Neural cell (in vitro differentiated cells): ENCODE measurements around the gene CADM1. TPM values are rescaled to one million over a fixed set of nuclear protein-coding genes. Genes with fewer than 3 reads are reported as not detected.

Source experiments
- H2AFZ ChIP-seq: fragments of 200-600, 300-800 bp; sonication (generic), shearing (Covaris generic); 2 replicates; pipeline ENCODE4 v1.6.0; 2014; ENCODE audit warnings: low read depth, mild to moderate bottlenecking, antibody characterized with exemption, low read length, moderate library complexity
- H3F3A ChIP-seq: fragments of 200-600 bp; shearing (Covaris generic); 2 replicates; pipeline ENCODE4 v1.6.1; 2016; ENCODE audit warnings: mild to moderate bottlenecking, moderate library complexity, mixed read lengths, antibody characterized with exemption, low read length; ENCODE audit not compliant: insufficient read depth, poor library complexity, severe bottlenecking
- H3K27ac ChIP-seq: fragments of 200-600, 300-800 bp; sonication (generic), shearing (Covaris generic); 2 replicates; pipeline ENCODE4 v1.5.1; 2014; ENCODE audit warnings: mild to moderate bottlenecking, low read length, moderate library complexity
- H3K27me3 ChIP-seq: fragments of 300-800, 200-600 bp; sonication (generic), shearing (Covaris generic); 2 replicates; pipeline ENCODE4 v1.6.0; 2014; ENCODE audit warnings: mild to moderate bottlenecking, low read depth, low read length, moderate library complexity; ENCODE audit not compliant: insufficient read depth
- H3K36me3 ChIP-seq: fragments of 300-800, 200-600 bp; sonication (generic), shearing (Covaris generic); 2 replicates; pipeline ENCODE4 v1.5.1; 2014; ENCODE audit warnings: mild to moderate bottlenecking, antibody characterized with exemption, low read length, moderate library complexity; ENCODE audit not compliant: insufficient read depth
- H3K4me2 ChIP-seq: fragments of 300-800, 200-600 bp; sonication (generic), shearing (Covaris generic); 2 replicates; pipeline ENCODE4 v1.6.0; 2014; ENCODE audit warnings: mild to moderate bottlenecking, low read length
- H3K4me3 ChIP-seq: fragments of 300-800, 200-600 bp; sonication (generic), shearing (Covaris generic); 2 replicates; pipeline ENCODE4 v1.5.1; 2014; ENCODE audit warnings: mild to moderate bottlenecking, low read length, moderate library complexity
- H3K79me2 ChIP-seq: fragments of 200-600 bp; shearing (Covaris generic); replicated peaks from 2 replicates; pipeline ENCODE4 v1.6.0; 2014; ENCODE audit warnings: mild to moderate bottlenecking, low read length, moderate library complexity; ENCODE audit not compliant: insufficient read depth
- H3K9ac ChIP-seq: fragments of 300-800, 200-600 bp; sonication (generic), shearing (Covaris generic); 2 replicates; pipeline ENCODE4 v1.6.1; 2016; ENCODE audit warnings: mild to moderate bottlenecking, low read length, mixed read lengths
- H3K9me2 ChIP-seq: fragments of 200-600 bp; shearing (Covaris generic); 2 replicates; pipeline ENCODE4 v1.6.1; 2016; ENCODE audit warnings: mild to moderate bottlenecking, low read length, mixed read lengths; ENCODE audit not compliant: insufficient read depth
- H3K9me3 ChIP-seq: fragments of 200-600, 300-800 bp; sonication (generic), shearing (Covaris generic); 2 replicates; pipeline ENCODE4 v1.6.1; 2016; ENCODE audit warnings: mild to moderate bottlenecking, mixed run types, low read length, moderate library complexity, mixed read lengths
- H4K20me1 ChIP-seq: fragments of 200-600 bp; shearing (Covaris generic); 2 replicates; pipeline ENCODE4 v1.6.1; 2016; ENCODE audit warnings: mild to moderate bottlenecking, mixed run types; ENCODE audit not compliant: insufficient read depth
- CTCF ChIP-seq: fragments of 450-650 bp; IDR thresholded peaks from 2 replicates; pipeline ENCODE4 v1.5.1; 2014; ENCODE audit warnings: antibody characterized with exemption, mild to moderate bottlenecking, moderate library complexity; ENCODE audit not compliant: poor library complexity, severe bottlenecking
- EP300 ChIP-seq: fragments of 450-650 bp; conservative IDR thresholded peaks from 2 replicates; pipeline ENCODE4 v1.6.1; 2014; ENCODE audit warnings: antibody characterized with exemption, mild to moderate bottlenecking, moderate library complexity; ENCODE audit not compliant: poor library complexity, severe bottlenecking
- EZH2 ChIP-seq: fragments of 200-600, 300-800 bp; shearing (Covaris generic), sonication (generic); IDR thresholded peaks from 2 replicates; pipeline ENCODE4 v1.6.1; 2014; ENCODE audit warnings: antibody characterized with exemption, low read length, borderline replicate concordance, mild to moderate bottlenecking; ENCODE audit not compliant: insufficient read depth, poor library complexity, severe bottlenecking
- MXI1 ChIP-seq: fragments of 450-650 bp; conservative IDR thresholded peaks from 2 replicates; pipeline ENCODE4 v1.6.1; 2014; ENCODE audit warnings: antibody characterized with exemption, mild to moderate bottlenecking; ENCODE audit not compliant: poor library complexity, severe bottlenecking
- POLR2AphosphoS5 ChIP-seq: IDR thresholded peaks from 2 replicates; pipeline ENCODE4 v1.6.1; 2012
- RAD21 ChIP-seq: fragments of 450-650 bp; conservative IDR thresholded peaks from 2 replicates; pipeline ENCODE4 v1.6.1; 2014; ENCODE audit warnings: antibody characterized with exemption, mild to moderate bottlenecking, moderate library complexity
- REST ChIP-seq: IDR thresholded peaks from 2 replicates; pipeline ENCODE4 v1.6.1; 2012; ENCODE audit warnings: borderline replicate concordance
- SMC3 ChIP-seq: fragments of 450-650 bp; conservative IDR thresholded peaks from 2 replicates; pipeline ENCODE4 v1.6.1; 2014; ENCODE audit warnings: antibody characterized with exemption, mild to moderate bottlenecking, moderate library complexity; ENCODE audit not compliant: poor library complexity
- TAF1 ChIP-seq: IDR thresholded peaks from 2 replicates; pipeline ENCODE4 v1.6.1; 2012; ENCODE audit warnings: low read depth
- polyA plus RNA-seq: library from polyadenylated mRNA; depleted of rRNA; stranded (reverse); fragments of >200 nt; gene quantifications from 2 replicates; pipeline ENCODE4 v1.2.3, GENCODE V29; 2014

CADM1 gene
- polyA plus RNA-seq, 1 donor from 2014 or later, result 92.1 TPM

DNA sequence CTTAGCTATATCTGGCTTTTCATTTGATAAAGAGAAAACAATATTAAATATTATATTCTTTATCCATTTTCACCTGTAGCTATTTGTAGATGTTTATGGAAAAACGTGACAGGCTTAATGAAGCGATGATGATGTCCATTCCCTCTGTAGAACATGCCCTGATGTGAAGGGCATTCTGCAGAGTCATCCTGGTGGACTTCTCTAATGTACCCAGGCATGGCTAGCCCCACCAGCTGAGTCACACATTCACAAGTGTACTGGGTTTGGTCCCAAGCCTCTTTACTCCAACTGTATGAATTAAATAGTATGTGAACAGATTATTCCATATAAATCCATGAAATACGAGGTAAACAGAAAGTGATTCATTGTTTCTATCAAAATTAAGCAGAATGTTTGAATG, 139.3 kb downstream of the CADM1 start:
- Histone ChIP-seq H3K9me3 (no peaks in the 10 kb centered on the region), H3K79me2 (no peaks in the 10 kb centered on the region), H3F3A (no peaks in the 10 kb centered on the region), H2AFZ (no peak overlapping the region), H3K9me2 (no peaks in the 10 kb centered on the region), H3K27me3 (no peaks in the 10 kb centered on the region), H3K4me3 (no peak overlapping the region), H3K9ac (no peak overlapping the region), H3K36me3 (no peaks in the 10 kb centered on the region), H4K20me1 (no peaks in the 10 kb centered on the region), H3K27ac (no peak overlapping the region), H3K4me2 (no peak overlapping the region)
- TF ChIP-seq SMC3 (no peak), RAD21 (no peak), REST (no peak), TAF1 (no peak)

- H3K9ac ChIP-seq, result no peak overlapping the region
- no peaks in the 10 kb centered on the region for H3K36me3 ChIP-seq
- no peaks in the 10 kb centered on the region for H4K20me1 ChIP-seq
- TF ChIP-seq EP300 (no peak), MXI1 (no peak), CTCF (no peak), EZH2 (no peak), POLR2AphosphoS5 (no peak), SMC3 (no peak), REST (no peak), RAD21 (no peak), TAF1 (no peak)
- no peaks in the 10 kb centered on the region for H3K9me2 ChIP-seq
- no peaks in the 10 kb centered on the region for H3F3A ChIP-seq
- H3K4me2 ChIP-seq, result no peak overlapping the region
- no peak overlapping the region for H3K4me3 ChIP-seq
- H2AFZ ChIP-seq, result no peak overlapping the region
- no peaks in the 10 kb centered on the region for H3K79me2 ChIP-seq
- no peaks in the 10 kb centered on the region for H3K27me3 ChIP-seq
- no peaks in the 10 kb centered on the region for H3K9me3 ChIP-seq
- H3K27ac ChIP-seq, result no peak overlapping the region
Measured at GRCh38 chr11:115363921-115364320, 140.3 kb downstream of the CADM1 start.
